AG09319 (cell line): ENCODE data around the gene DOCK10.

Experiments
- DNase-seq: peaks from one replicate; pipeline ENCODE4 v3.0.0-alpha.2; 2010; ENCODE audit warnings: low read depth; ENCODE audit errors: extremely low read depth
- TF ChIP-seq, protein P1 (sequence below): IDR thresholded peaks from 2 replicates; pipeline ENCODE4 v1.5.1; 2011; ENCODE audit warnings: low read depth, mild to moderate bottlenecking, inconsistent platforms, low read length, moderate library complexity

The DOCK10 gene

DNA sequence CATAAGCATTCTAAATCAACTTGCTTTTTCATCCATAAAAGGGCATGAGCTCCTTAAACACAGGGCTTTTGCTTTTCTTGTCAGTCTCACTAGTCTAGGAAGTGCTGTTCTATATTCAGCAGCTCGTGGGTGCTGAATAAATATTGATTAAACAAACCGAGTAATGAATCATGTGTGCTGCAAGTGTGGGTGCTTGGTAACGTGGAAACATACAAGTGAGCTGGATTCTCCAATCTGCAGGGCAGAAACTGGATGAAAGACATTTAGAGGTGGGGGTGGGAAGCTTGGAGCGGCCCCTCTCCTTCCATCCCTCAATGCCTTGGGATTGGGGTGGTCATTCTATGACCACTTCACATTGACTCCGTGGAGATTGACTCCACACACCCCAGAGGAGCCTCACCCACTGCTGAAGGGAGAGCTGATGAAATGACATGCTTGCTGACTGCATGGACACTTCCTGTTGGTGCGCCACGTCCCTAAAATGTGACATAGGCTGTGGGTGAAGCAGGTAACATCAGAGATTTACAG is 114.6 kb downstream of the DOCK10 start:
- TF ChIP-seq, protein P1, sequence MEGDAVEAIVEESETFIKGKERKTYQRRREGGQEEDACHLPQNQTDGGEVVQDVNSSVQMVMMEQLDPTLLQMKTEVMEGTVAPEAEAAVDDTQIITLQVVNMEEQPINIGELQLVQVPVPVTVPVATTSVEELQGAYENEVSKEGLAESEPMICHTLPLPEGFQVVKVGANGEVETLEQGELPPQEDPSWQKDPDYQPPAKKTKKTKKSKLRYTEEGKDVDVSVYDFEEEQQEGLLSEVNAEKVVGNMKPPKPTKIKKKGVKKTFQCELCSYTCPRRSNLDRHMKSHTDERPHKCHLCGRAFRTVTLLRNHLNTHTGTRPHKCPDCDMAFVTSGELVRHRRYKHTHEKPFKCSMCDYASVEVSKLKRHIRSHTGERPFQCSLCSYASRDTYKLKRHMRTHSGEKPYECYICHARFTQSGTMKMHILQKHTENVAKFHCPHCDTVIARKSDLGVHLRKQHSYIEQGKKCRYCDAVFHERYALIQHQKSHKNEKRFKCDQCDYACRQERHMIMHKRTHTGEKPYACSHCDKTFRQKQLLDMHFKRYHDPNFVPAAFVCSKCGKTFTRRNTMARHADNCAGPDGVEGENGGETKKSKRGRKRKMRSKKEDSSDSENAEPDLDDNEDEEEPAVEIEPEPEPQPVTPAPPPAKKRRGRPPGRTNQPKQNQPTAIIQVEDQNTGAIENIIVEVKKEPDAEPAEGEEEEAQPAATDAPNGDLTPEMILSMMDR: no peak

DNA sequence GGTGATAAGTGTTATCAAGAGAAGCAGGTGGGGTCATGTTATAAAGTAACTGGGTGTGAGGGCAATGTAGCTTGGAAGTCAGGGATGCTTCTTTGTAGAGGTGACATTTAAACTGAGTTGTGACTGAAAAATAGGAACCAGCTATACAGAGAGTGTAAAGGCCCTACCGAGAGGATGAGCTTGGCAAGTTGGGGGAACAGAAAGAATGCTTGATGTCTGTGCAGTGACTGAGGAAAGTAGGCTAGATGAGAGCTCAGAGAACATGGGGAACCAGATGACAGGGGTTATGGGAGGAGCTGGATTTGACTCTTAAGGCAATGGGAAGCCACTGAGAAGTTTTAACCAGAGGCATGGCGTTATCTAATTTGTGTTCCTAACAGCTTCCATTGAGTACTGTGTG is 115.3 kb downstream of the DOCK10 start:
- TF ChIP-seq, protein P1: no peak
- no peak for DNase-seq

More for the DNA sequence above, 114.6 kb downstream of the DOCK10 start:
- no peak for DNase-seq

DNA sequence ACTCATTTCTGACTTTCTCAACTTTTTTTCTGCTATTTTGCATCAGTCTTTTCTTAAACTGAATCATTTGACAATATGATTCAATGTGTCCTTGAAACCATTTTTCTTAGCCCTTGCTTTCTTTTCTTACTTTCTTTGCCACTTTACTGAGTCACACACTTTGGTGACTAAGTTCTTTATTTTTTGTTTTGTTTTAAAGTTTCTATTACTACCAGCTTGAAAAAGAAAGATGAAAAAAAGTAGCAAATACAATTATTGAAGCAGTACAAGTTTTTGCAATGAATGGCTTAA is 116.5 kb downstream of the DOCK10 start:
- TF ChIP-seq, protein P1: no peak
- no peak for DNase-seq

DNA sequence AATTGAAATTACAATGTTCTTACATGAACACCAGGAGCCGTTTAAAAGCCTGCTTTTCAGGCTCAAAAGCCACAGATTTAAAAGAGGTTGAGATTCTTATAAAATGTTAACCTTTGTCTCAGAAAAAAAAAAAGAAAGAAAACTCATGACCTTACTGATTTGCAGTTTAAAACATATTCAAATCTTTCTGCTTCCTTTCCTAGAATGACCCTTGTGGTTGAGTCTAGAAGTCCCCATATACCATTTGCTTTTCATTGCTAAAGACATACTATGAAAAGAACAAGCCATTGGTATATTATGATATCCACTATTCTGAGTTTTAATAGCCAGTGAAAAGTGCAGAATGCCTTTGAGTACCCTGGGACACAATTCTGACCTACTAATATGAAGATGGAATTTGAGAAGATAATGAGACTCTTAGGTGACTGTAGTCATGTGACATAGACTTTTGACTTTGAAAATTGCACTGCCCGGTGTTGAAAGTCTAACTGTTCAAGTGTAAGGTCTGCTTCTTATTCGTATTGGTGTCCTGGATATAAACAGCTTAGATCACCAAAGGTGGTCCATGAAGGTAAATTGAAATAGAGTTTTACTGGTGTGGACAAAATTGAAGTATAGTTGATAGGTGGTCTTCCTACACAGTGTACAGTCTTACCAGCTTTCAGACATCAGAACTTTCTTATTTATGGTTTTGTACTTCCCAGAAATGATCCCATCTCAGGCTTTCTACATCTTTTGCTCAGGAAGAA is 117.0 kb downstream of the DOCK10 start:
- no peak for DNase-seq
- TF ChIP-seq, protein P1: no peak

DNA sequence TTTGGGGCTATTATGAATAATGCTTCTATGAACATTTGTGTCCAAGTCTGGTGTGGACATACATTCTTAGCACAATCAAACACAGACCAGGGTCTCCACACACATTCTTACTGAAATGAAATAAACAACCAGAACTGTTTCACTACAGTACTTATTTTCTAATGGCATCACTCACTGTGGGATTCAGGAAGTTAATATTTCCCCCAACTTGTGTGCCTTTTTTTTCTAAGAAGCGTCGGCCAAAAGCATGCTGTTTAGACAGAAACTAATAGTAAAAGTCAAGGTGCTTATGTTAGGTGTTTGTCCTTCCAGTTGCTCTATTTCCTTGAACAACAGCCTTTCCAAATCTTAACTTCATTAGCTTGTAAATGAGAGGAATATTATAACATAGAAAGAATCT is 117.6 kb downstream of the DOCK10 start:
- no peak for DNase-seq
- TF ChIP-seq, protein P1: no peak

DNA sequence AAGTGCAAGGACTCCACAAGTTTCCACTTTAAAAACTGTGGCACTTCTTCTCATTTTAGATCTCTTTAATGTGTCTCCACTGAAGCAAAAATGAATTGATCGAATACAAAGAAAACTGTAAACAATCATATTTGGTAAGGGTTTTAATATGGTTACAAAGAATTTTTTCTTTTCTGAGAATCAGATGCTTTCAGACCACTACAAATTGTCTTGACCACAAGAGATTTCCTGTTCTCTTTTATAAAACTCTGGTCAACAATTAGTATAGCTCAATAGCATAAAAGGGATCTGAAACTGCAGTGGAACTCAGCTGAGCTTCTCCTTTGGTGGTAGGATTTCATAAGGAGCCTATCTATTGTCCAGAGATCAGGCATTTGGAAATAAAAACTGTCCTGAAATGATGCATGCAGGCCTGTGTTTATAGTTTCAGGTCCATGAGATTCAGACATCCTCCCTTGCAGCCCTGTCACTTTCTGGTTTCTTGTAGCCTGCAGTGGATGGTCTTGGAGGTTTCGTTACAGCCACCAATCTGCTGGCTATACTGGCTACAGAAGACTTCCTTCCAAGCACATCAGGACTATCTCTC is 120.0 kb downstream of the DOCK10 start:
- DNase-seq: no peak
- TF ChIP-seq, protein P1: no peak

DNA sequence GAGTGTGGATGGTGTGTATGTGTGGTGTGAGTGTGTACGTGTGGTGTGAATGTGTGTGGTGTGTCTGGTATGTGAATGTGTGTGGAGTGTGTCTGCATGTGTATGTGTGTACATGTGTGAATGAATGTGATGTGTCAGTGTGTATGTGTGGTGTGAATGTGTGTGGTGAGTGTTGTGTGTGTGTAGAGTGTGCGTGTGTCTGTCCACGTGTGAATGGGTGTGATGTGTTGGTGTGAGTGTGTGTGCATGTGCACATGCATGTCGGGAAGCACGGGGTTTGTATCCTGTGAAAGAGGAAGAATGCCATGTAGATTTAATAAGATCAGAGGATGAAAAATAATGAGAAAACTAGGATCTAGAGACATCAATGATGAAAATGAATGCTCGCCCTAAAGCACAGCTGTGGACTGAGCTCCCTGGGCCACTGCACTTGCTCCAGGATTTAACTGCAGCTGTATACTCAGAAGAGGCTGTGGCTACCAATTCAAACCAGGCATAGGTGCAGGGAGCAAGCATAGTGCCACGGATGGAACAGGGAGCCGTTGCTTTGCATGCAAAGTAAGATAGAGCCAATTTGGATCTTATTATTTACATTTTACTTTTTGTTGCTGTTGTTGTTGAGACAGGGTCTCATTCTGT is 122.7 kb downstream of the DOCK10 start:
- TF ChIP-seq, protein P1: no peak
- no peak for DNase-seq
